ENCODE results near the gene GAREM1. TPM values are rescaled to one million over a fixed set of nuclear protein-coding genes. Genes with fewer than 3 reads are reported as not detected.

Gene GAREM1
- total RNA-seq, 1 experiment from 2014 or later, result 7.0 TPM

DNA sequence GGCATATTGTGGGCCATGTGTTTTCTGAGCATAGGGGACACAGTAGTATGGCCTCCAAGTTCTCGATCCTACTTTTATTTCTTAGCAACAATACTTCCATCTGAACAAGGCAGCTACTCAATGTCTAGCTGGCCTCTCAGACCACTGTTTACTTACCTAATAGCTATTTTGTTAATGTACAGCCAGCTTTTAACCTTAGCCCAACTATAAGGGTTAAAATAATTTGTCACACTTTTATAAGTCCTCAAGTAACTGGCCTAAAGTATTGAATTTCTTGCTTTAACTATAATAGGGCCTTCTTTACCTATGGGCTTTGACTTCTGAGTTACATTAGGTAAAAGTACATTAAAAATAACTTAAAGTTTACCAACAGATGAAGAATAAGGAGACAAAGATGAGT lies 117.4 kb downstream of the GAREM1 start:
- POLR2A ChIA-PET, result no interaction called here
- CTCF ChIA-PET, result no interaction called here
- Mint-ChIP-seq H3K36me3 (no peaks in the 10 kb centered on the region), H3K27ac (no peak overlapping the region), H3K4me1 (peaks cover 13% of the 10 kb centered on the region), H3K27me3 (ENCODE audit: low read depth) (no peaks in the 10 kb centered on the region), H3K9me3 (no peaks in the 10 kb centered on the region), H3K4me3 (no peak overlapping the region)
- ATAC-seq, result no peak
- no peak for TF ChIP-seq PRRX2 (CRISPR knock-in tag; IDR thresholded peaks at IDR 0.05)
- TF ChIP-seq, protein P1, sequence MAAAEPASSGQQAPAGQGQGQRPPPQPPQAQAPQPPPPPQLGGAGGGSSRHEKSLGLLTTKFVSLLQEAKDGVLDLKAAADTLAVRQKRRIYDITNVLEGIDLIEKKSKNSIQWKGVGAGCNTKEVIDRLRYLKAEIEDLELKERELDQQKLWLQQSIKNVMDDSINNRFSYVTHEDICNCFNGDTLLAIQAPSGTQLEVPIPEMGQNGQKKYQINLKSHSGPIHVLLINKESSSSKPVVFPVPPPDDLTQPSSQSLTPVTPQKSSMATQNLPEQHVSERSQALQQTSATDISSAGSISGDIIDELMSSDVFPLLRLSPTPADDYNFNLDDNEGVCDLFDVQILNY (CRISPR knock-in tag; IDR thresholded peaks at IDR 0.05), result no peak
- no peak for TF ChIP-seq CREB1 (CRISPR knock-in tag; IDR thresholded peaks at IDR 0.05)
- TF ChIP-seq, protein P2, sequence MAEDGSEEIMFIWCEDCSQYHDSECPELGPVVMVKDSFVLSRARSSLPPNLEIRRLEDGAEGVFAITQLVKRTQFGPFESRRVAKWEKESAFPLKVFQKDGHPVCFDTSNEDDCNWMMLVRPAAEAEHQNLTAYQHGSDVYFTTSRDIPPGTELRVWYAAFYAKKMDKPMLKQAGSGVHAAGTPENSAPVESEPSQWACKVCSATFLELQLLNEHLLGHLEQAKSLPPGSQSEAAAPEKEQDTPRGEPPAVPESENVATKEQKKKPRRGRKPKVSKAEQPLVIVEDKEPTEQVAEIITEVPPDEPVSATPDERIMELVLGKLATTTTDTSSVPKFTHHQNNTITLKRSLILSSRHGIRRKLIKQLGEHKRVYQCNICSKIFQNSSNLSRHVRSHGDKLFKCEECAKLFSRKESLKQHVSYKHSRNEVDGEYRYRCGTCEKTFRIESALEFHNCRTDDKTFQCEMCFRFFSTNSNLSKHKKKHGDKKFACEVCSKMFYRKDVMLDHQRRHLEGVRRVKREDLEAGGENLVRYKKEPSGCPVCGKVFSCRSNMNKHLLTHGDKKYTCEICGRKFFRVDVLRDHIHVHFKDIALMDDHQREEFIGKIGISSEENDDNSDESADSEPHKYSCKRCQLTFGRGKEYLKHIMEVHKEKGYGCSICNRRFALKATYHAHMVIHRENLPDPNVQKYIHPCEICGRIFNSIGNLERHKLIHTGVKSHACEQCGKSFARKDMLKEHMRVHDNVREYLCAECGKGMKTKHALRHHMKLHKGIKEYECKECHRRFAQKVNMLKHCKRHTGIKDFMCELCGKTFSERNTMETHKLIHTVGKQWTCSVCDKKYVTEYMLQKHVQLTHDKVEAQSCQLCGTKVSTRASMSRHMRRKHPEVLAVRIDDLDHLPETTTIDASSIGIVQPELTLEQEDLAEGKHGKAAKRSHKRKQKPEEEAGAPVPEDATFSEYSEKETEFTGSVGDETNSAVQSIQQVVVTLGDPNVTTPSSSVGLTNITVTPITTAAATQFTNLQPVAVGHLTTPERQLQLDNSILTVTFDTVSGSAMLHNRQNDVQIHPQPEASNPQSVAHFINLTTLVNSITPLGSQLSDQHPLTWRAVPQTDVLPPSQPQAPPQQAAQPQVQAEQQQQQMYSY (CRISPR knock-in tag; IDR thresholded peaks at IDR 0.05), result no peak
- no peak for TF ChIP-seq RELA (CRISPR knock-in tag; IDR thresholded peaks at IDR 0.05; ENCODE audit: borderline replicate concordance)
- TF ChIP-seq, protein P3, sequence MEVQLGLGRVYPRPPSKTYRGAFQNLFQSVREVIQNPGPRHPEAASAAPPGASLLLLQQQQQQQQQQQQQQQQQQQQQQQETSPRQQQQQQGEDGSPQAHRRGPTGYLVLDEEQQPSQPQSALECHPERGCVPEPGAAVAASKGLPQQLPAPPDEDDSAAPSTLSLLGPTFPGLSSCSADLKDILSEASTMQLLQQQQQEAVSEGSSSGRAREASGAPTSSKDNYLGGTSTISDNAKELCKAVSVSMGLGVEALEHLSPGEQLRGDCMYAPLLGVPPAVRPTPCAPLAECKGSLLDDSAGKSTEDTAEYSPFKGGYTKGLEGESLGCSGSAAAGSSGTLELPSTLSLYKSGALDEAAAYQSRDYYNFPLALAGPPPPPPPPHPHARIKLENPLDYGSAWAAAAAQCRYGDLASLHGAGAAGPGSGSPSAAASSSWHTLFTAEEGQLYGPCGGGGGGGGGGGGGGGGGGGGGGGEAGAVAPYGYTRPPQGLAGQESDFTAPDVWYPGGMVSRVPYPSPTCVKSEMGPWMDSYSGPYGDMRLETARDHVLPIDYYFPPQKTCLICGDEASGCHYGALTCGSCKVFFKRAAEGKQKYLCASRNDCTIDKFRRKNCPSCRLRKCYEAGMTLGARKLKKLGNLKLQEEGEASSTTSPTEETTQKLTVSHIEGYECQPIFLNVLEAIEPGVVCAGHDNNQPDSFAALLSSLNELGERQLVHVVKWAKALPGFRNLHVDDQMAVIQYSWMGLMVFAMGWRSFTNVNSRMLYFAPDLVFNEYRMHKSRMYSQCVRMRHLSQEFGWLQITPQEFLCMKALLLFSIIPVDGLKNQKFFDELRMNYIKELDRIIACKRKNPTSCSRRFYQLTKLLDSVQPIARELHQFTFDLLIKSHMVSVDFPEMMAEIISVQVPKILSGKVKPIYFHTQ (CRISPR knock-in tag; IDR thresholded peaks at IDR 0.05), result no peak
- TF ChIP-seq TEAD1 (CRISPR knock-in tag; IDR thresholded peaks at IDR 0.05), result no peak
- TF ChIP-seq, protein P4, sequence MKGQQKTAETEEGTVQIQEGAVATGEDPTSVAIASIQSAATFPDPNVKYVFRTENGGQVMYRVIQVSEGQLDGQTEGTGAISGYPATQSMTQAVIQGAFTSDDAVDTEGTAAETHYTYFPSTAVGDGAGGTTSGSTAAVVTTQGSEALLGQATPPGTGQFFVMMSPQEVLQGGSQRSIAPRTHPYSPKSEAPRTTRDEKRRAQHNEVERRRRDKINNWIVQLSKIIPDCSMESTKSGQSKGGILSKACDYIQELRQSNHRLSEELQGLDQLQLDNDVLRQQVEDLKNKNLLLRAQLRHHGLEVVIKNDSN (CRISPR knock-in tag; IDR thresholded peaks at IDR 0.05), result no peak
- TF ChIP-seq ESRRA (CRISPR knock-in tag; IDR thresholded peaks at IDR 0.05; ENCODE audit: borderline replicate concordance), result no peak
- TF ChIP-seq NFATC4 (CRISPR knock-in tag; IDR thresholded peaks at IDR 0.05), result no peak
- TF ChIP-seq ELF4 (CRISPR knock-in tag; IDR thresholded peaks at IDR 0.05; ENCODE audit: low read depth), result no peak
- TF ChIP-seq SMAD3 (CRISPR knock-in tag; IDR thresholded peaks at IDR 0.05; ENCODE audit: borderline replicate concordance), result no peak
- TF ChIP-seq RORB (CRISPR knock-in tag; IDR thresholded peaks at IDR 0.05), result no peak
- no peak for TF ChIP-seq TCF7 (CRISPR knock-in tag; IDR thresholded peaks at IDR 0.05; ENCODE audit: low read depth)
- no peak for TF ChIP-seq EMX1 (CRISPR knock-in tag; IDR thresholded peaks at IDR 0.05)
- TF ChIP-seq, protein P5, sequence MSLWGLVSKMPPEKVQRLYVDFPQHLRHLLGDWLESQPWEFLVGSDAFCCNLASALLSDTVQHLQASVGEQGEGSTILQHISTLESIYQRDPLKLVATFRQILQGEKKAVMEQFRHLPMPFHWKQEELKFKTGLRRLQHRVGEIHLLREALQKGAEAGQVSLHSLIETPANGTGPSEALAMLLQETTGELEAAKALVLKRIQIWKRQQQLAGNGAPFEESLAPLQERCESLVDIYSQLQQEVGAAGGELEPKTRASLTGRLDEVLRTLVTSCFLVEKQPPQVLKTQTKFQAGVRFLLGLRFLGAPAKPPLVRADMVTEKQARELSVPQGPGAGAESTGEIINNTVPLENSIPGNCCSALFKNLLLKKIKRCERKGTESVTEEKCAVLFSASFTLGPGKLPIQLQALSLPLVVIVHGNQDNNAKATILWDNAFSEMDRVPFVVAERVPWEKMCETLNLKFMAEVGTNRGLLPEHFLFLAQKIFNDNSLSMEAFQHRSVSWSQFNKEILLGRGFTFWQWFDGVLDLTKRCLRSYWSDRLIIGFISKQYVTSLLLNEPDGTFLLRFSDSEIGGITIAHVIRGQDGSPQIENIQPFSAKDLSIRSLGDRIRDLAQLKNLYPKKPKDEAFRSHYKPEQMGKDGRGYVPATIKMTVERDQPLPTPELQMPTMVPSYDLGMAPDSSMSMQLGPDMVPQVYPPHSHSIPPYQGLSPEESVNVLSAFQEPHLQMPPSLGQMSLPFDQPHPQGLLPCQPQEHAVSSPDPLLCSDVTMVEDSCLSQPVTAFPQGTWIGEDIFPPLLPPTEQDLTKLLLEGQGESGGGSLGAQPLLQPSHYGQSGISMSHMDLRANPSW (CRISPR knock-in tag; conservative IDR thresholded peaks at IDR 0.05; ENCODE audit: low read depth), result no peak
- no peak for TF ChIP-seq ZNF263 (CRISPR knock-in tag; IDR thresholded peaks at IDR 0.05; ENCODE audit: low read depth)
- no peak for TF ChIP-seq FOXJ3 (CRISPR knock-in tag; IDR thresholded peaks at IDR 0.05; ENCODE audit: borderline replicate concordance)
- TF ChIP-seq, protein P6, sequence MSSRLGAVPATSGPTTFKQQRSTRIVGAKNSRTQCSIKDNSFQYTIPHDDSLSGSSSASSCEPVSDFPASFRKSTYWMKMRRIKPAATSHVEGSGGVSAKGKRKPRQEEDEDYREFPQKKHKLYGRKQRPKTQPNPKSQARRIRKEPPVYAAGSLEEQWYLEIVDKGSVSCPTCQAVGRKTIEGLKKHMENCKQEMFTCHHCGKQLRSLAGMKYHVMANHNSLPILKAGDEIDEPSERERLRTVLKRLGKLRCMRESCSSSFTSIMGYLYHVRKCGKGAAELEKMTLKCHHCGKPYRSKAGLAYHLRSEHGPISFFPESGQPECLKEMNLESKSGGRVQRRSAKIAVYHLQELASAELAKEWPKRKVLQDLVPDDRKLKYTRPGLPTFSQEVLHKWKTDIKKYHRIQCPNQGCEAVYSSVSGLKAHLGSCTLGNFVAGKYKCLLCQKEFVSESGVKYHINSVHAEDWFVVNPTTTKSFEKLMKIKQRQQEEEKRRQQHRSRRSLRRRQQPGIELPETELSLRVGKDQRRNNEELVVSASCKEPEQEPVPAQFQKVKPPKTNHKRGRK (CRISPR knock-in tag; IDR thresholded peaks at IDR 0.05; ENCODE audit: borderline replicate concordance), result no peak
- TF ChIP-seq NR3C1 (CRISPR knock-in tag; conservative IDR thresholded peaks at IDR 0.05; ENCODE audit: low read depth), result no peak
- no peak for DNase-seq (ENCODE audit: low spot score)
